GM18520 (cell line): ENCODE data around the gene PYDC1.
"Not testable (repeated sequence)": the region's sequence is repeated elsewhere in the genome, so short reads cannot be mapped to it uniquely, and the experiment has no call there.

Experiments
- ATAC-seq: cut with Tn5 transposase; IDR thresholded peaks from one replicate; pipeline ENCODE4 v1.9.1; 2021; ENCODE audit not compliant: unreplicated experiment

Gene PYDC1

DNA sequence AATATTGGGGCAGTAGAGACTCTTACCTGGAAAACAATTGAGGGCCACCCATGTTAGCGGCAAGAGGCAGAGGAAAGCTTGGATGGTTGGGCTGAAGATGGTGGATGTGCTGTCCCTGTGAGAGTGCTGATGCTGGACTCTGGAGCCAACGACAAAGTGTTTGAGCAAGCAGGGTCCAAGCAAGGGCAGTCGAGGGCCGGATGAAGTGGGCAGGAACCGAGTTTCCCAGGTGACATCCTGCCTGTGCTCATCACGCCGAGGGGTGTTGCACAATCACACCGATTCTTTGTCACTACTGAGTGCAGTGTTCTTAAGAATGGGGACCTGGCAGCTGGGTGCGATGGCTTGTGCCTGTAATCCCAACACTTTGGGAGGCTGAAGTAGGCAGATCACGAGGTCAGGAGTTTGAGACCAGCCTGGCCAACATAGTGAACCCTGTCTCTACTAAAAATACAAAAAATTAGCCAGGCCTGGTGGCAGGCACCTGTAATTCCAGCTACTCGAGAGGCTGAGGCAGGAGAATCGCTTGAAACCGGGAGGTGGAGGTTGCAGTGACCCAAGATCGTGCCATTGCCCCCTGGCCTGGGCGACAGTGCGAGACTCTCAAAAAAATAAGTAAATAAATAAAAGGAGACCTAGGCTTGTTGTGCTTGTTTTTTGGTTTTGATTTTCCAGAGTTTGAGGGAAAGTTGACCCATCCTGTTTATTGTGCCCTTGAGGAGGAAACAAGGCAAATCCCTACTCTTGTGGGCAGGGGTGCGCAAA is 20.4 kb downstream of the PYDC1 start:
- ATAC-seq: no peak

- ATAC-seq: not testable (repeated sequence)
These were observed 21.1 kb downstream of the PYDC1 start for GRCh38 chr16:31195861-31196260.

- no peak for ATAC-seq
These were observed 22.0 kb downstream of the PYDC1 start for GRCh38 chr16:31194898-31195297.

GRCh38 chr16:31193874-31194273 is 23.1 kb downstream of the PYDC1 start:
- no peak for ATAC-seq

GRCh38 chr16:31192856-31193642 is 23.9 kb downstream of the PYDC1 start:
- no peak for ATAC-seq

DNA sequence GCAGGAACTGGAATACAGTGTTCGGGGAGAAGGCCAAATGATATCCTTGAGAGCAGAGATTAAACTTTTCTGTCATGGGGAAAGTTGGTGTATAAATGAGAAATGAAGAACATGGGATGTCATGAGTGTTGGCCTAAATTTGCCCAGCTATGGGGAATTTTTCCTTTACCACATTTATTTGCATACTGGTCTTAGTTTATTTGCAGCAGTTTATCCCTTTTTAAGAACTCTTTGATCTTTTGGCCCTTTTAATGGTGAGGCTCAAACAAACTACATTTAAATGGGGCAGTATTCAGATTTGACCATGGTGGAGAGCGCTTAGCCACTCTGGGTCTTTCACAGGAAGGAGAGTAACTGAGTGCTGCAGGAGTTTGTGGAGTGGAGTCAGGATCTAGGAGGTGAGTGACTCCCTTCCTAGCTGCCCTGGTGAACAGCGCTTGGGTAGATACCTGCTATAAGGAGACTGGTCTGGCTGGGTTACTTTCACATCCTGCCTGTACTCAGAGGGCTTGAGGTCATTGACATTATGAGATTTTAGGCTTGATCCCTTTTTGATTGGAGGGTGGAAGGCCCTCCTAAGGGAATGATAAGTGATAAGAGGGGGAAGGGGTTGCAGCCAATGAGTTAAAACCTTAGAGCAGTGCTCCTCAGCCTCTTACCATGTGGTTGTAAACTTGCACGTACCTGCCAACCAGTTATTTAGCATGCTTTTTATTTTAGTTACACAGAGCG is 25.1 kb downstream of the PYDC1 start:
- ATAC-seq: no peak

DNA sequence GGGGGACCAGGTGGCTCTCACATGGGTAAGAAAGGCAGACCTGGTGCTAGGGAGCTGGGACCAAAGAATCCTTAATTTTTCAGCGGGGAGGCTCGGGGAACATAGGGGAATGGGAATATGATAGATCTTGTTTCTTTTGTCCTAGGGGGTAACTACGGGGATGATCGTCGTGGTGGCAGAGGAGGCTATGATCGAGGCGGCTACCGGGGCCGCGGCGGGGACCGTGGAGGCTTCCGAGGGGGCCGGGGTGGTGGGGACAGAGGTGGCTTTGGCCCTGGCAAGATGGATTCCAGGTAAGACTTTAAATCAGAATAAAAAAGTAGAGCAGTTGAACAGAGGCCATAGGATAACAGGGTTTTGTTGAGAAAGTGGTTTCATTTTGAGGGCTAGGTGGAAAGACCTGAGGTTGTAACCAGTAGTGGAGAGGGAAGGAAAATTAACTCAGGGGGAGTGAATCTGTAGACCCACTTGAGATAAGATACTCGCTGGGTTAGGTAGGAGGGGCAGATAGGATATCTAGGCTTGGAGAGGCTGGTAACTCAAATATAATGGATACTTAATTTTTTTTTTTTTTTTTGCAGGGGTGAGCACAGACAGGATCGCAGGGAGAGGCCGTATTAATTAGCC is 26.0 kb downstream of the PYDC1 start:
- no peak for ATAC-seq

DNA sequence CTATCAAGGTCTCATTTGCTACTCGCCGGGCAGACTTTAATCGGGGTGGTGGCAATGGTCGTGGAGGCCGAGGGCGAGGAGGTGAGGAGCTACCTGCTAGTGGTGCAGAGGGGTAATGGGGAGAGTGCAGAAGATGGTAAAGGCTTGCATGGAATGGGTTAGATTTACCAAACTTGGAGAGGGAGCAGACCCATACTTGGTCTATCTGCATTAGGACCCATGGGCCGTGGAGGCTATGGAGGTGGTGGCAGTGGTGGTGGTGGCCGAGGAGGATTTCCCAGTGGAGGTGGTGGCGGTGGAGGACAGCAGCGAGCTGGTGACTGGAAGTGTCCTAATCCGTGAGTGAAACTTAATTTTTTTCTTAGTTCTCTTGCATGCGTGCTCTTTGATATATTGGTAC is 26.9 kb downstream of the PYDC1 start:
- ATAC-seq: no peak

GRCh38 chr16:31189412-31189778 is 27.5 kb downstream of the PYDC1 start:
- no peak for ATAC-seq

GRCh38 chr16:31188450-31189411 is 28.2 kb downstream of the PYDC1 start:
- no peak for ATAC-seq

DNA sequence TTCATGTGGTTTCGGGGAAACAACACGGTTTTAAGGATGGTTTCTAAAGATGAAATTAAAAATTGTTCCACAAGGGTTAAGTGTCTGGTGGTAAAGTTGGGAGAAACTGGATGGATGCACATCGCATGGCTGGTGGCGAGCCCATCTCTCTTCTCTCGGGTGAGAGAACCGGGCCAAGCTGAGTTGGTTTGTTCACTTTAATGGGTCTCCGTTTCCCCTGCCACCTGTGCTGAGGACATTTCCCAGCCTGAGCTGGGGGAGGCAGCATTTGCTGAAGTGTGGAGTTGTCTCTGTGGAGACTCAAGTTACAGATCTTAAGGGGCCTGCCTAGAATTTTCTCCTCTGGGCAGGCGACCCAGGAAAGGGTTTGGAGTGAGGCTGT is 29.1 kb downstream of the PYDC1 start:
- no peak for ATAC-seq

DNA sequence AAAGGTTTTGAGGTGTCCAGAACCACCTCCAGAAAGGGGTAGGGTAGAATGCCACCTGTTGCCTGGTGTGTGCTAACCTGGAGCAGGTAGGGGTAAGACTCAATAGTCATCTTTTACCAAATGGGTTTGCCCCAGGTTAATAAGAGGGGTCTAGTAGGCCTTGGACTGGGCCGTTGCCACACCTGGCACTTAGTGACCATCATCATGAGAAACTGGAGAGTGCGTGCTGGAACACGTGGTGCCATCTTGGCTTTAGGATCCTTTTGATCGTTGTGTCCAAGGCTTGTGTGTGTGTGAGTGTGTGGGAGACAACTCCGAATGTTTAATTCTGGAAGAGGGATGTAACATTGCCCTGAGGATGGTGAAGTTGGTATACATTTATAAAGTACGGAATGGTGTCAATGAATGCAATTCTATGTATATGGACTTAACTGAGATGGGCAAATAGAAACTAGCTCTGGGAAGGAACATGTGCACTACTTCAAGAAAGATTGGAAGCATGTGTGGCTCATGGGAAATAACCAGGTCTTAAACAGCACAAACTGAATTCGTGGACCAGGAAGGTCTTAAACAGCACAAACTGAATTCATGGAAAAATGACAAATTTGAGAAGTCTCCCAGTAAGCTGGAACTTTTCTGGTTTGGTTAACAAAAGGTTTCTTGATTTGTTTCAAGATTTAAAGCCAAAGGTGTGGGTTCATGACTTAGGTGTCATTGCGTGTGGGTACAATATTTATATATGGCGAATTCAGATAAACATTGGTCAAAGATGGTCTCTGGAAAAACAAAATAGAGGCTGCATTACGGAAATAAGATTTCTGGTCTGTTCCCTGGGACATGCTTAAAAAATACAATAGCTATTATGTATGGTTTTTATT is 29.8 kb downstream of the PYDC1 start:
- ATAC-seq: no peak

GRCh38 chr16:31186176-31186575 is 30.8 kb downstream of the PYDC1 start:
- no peak for ATAC-seq

- ATAC-seq: no peak
These were observed 31.6 kb downstream of the PYDC1 start for GRCh38 chr16:31185339-31185738.

DNA sequence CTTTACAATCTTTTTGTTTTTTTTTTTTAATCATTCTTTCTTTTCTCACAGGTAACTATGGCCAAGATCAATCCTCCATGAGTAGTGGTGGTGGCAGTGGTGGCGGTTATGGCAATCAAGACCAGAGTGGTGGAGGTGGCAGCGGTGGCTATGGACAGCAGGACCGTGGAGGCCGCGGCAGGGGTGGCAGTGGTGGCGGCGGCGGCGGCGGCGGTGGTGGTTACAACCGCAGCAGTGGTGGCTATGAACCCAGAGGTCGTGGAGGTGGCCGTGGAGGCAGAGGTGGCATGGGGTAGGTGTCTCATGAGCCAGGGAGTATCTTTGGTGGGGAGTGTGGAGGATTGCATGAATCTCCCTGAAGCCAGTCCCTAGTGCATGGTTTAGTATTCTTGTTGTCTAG is 32.0 kb downstream of the PYDC1 start:
- no peak for ATAC-seq

- ATAC-seq: no peak
These were observed 33.2 kb downstream of the PYDC1 start for GRCh38 chr16:31183432-31184428.

DNA sequence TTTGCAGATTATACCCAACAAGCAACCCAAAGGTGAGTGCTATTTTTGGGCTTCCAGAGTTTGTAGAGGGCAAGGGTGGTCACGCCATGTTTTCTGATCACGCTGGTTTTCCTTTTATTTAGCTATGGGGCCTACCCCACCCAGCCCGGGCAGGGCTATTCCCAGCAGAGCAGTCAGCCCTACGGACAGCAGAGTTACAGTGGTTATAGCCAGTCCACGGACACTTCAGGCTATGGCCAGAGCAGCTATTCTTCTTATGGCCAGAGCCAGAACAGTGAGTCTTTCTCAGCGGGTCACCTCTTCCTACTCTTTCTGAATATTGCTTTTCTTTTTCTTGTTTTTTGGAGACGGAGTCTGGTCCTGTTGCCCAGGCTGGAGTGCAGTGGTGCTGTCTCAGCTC is 34.5 kb downstream of the PYDC1 start:
- ATAC-seq: no peak
